Ishikawa (cell line): ENCODE data around the gene C2CD3.
A peak's percentile ranks its signal among the peaks of the same experiment; 100 is the strongest.

ENCODE experiments used
- CEBPB ChIP-seq: IDR thresholded peaks from 2 replicates; pipeline ENCODE4 v1.6.1; 2012
- CREB1 ChIP-seq: IDR thresholded peaks from 2 replicates; pipeline ENCODE4 v1.6.1; 2012; ENCODE audit warnings: low read depth
- EGR1 ChIP-seq: IDR thresholded peaks from 2 replicates; pipeline ENCODE4 v1.6.1; 2012
- EP300 ChIP-seq: IDR thresholded peaks from 2 replicates; pipeline ENCODE4 v1.6.1; 2012; ENCODE audit warnings: borderline replicate concordance
- FOXM1 ChIP-seq: IDR thresholded peaks from 2 replicates; pipeline ENCODE4 v1.6.1; 2012; ENCODE audit warnings: low read depth, borderline replicate concordance
- MAX ChIP-seq: IDR thresholded peaks from 2 replicates; pipeline ENCODE4 v1.6.1; 2012
- NFIC ChIP-seq: IDR thresholded peaks from 2 replicates; pipeline ENCODE4 v1.6.1; 2012
- RAD21 ChIP-seq: IDR thresholded peaks from 2 replicates; pipeline ENCODE4 v1.6.1; 2012; ENCODE audit warnings: low read depth
- REST ChIP-seq: IDR thresholded peaks from 2 replicates; pipeline ENCODE4 v1.6.1; 2012; ENCODE audit warnings: low read depth, mild to moderate bottlenecking
- TAF1 ChIP-seq: IDR thresholded peaks from 2 replicates; pipeline ENCODE4 v1.6.1; 2012; ENCODE audit warnings: low read depth, mild to moderate bottlenecking
- TCF12 ChIP-seq: IDR thresholded peaks from 2 replicates; pipeline ENCODE4 v1.6.1; 2012; ENCODE audit warnings: low read depth
- TEAD4 ChIP-seq: IDR thresholded peaks from 2 replicates; pipeline ENCODE4 v1.6.1; 2012
- USF1 ChIP-seq: IDR thresholded peaks from 2 replicates; pipeline ENCODE4 v1.6.1; 2012
- YY1 ChIP-seq: IDR thresholded peaks from 2 replicates; pipeline ENCODE4 v1.6.1; 2012; ENCODE audit warnings: low read depth
- ZBTB7A ChIP-seq: IDR thresholded peaks from 2 replicates; pipeline ENCODE4 v1.6.1; 2012; ENCODE audit warnings: low read depth

The C2CD3 gene

GRCh38 chr11:74170694-74171629 lies at the start of gene C2CD3, which contains the start of gene PPME1:
Gene C2CD3 (minus strand): TSS chr11:74171002. CDS start chr11:74170792, 210 bp downstream.
Gene PPME1 (plus strand): TSS chr11:74171289. CDS start chr11:74171422, 133 bp downstream.
- peak; percentile 87 for TF ChIP-seq EGR1
- TF ChIP-seq CEBPB, result no peak
- TF ChIP-seq MAX, result peak; percentile 93
- no peak for TF ChIP-seq EP300
- no peak for TF ChIP-seq RAD21
- TF ChIP-seq CREB1, result peak; percentile 62
- TF ChIP-seq ZBTB7A, result 0 out of 2 replicates have a peak, but pooled peaks have one; percentile 21
- TF ChIP-seq TEAD4, result no peak
- peak; percentile 55 for TF ChIP-seq NFIC
- peak; percentile 76 for TF ChIP-seq YY1
- TF ChIP-seq USF1, result no peak
- no peak for TF ChIP-seq TCF12
- peak; percentile 64 for TF ChIP-seq TAF1
- peak; percentile 57 for TF ChIP-seq REST
- TF ChIP-seq FOXM1, result peak; percentile 52; the same call in 1 of the 2 replicates

- TF ChIP-seq NFIC (no peak), CEBPB (0 out of 2 replicates have a peak, but pooled peaks have one; percentile 7)
These were observed 49.6 kb upstream of the C2CD3 start for GRCh38 chr11:74220376-74220775.

GRCh38 chr11:74212533-74212932 lies 41.7 kb upstream of the C2CD3 start:
- no peak for TF ChIP-seq NFIC

GRCh38 chr11:74208507-74208906 lies 37.7 kb upstream of the C2CD3 start:
- no peak for TF ChIP-seq RAD21
- no peak for TF ChIP-seq ZBTB7A
- TF ChIP-seq TCF12, result no peak
- no peak for TF ChIP-seq EP300
- TF ChIP-seq EGR1, result no peak
- no peak for TF ChIP-seq REST
- no peak for TF ChIP-seq USF1
- TF ChIP-seq MAX, result no peak
- no peak for TF ChIP-seq TEAD4
- TF ChIP-seq NFIC, result no peak
- TF ChIP-seq TAF1, result no peak
- no peak for TF ChIP-seq FOXM1
- TF ChIP-seq YY1, result no peak
- TF ChIP-seq CEBPB, result no peak
- TF ChIP-seq CREB1, result no peak

GRCh38 chr11:74206746-74207145 lies 35.9 kb upstream of the C2CD3 start:
- TF ChIP-seq EP300 (no peak), MAX (no peak), CEBPB (no peak), NFIC (no peak), CREB1 (no peak), TCF12 (no peak), TAF1 (no peak), EGR1 (no peak), ZBTB7A (no peak), USF1 (no peak), YY1 (no peak), REST (no peak), FOXM1 (no peak), TEAD4 (no peak), RAD21 (no peak)
